Measurements from ENCODE around the gene CYTH4.

CYTH4 gene

DNA sequence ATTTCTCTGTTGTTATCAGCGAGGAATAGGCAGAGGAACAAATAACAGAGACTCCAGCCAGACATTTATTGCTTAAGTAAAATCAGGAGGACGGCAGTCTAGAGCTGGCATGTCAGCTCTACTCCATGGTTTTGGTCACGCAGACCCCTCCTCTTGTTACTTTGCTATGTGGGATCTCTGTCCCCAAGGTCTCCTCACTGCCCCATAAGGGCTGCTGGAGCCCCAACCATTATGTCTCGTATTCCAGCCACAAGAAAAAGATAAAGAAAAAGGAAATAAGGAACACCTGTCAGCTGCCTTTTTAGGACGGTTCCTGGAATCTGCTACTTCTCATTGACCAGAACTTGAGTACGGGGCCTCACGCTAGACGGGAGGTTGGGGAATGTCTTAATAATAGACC is 74.6 kb downstream of the CYTH4 start:
- Histone ChIP-seq H2AFZ (ENCODE audit: low read length) (no peak overlapping the region), H3K36me3 (replicated peaks in 1 of 2; ENCODE audit: control insufficient read depth in 2 of 2, insufficient read depth in 2 of 2, low read length in 2 of 2) (no peaks in the 10 kb centered on the region), H4K91ac (ENCODE audit: low read depth, low read length, poor library complexity) (no peak overlapping the region), H2BK5ac (ENCODE audit: low read length) (no peak overlapping the region), H3K14ac (ENCODE audit: low read length) (no peak overlapping the region), H3K27me3 (ENCODE audit: control insufficient read depth in 3 of 3, insufficient read depth in 3 of 3, low read depth in 1 of 3, low read length in 3 of 3) (peaks cover 0 to 77% (median 0%) of the 10 kb centered on the region in 3 experiments), H2BK12ac (ENCODE audit: low read length) (no peak overlapping the region), H3K4me2 (ENCODE audit: insufficient read depth, low read length, poor library complexity, severe bottlenecking) (no peak overlapping the region), H3K27ac (replicated peaks; ENCODE audit: low read length) (no peak overlapping the region), H2AK5ac (ENCODE audit: low read depth, low read length) (no peak overlapping the region), H3K23ac (ENCODE audit: low read depth, low read length, poor library complexity) (no peak overlapping the region), H3K4me1 (ENCODE audit: control insufficient read depth in 2 of 2, insufficient read depth in 1 of 2, low read depth in 1 of 2, low read length in 2 of 2) (no peaks in the 10 kb centered on the region), H3K4ac (ENCODE audit: low read length) (no peak overlapping the region), H2BK120ac (ENCODE audit: low read depth, low read length) (no peak overlapping the region), H3K9me3 (replicated peaks in 1 of 2; ENCODE audit: control insufficient read depth in 2 of 2, insufficient read depth in 1 of 2, low read depth in 1 of 2, low read length in 2 of 2) (no peaks in the 10 kb centered on the region), H3K18ac (ENCODE audit: low read length) (no peak overlapping the region), H4K8ac (ENCODE audit: low read depth, low read length) (no peak overlapping the region), H3K79me1 (ENCODE audit: low read depth, low read length) (no peaks in the 10 kb centered on the region), H2BK15ac (ENCODE audit: low read length) (no peak overlapping the region), H3K9ac (ENCODE audit: low read depth, low read length, poor library complexity) (no peak overlapping the region), H3K4me3 (ENCODE audit: low read length in 2 of 2) (no peak overlapping the region)
- DNase-seq (ENCODE audit: low spot score): no peak
- WGBS, 2 donors (ENCODE audit: extremely low coverage in 2 of 2, insufficient read length in 2 of 2, insufficient replicate concordance in 1 of 2): no CpG with 5 or more reads among the region's 8 CpGs

DNA sequence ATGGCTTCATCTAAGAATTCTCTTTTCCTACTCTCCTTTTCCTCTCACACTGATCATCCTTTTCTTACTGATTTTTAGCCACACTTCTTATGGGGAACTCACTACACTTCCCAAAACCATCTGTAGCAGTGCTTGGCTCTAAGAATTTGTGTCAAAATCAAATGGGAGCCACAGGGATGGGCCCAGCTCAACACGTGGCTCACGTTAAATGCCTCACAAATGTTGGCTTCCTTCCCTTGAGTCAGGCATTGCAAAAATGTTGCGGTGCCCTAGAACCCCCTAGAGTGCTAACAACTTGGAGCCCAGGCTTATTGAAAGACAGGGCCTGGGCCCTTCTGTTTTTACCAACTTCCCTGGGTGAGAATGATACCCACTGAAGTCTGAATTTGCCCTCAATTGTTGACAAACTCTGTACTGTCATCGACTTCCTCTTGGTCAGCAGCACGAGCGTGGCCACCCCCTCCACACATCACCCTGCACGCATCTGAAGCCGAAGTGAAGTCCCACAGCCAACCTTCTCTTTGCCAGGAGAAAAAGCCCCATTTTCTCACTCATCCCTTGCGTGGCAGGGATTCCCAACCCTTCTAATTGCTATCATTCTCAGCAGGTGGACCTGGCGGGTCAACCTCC is 75.3 kb downstream of the CYTH4 start:
- Histone ChIP-seq H3K4me3 (ENCODE audit: low read length in 2 of 2) (no peak overlapping the region), H3K4me2 (ENCODE audit: insufficient read depth, low read length, poor library complexity, severe bottlenecking) (no peak overlapping the region), H2BK120ac (ENCODE audit: low read depth, low read length) (no peak overlapping the region), H2AK5ac (ENCODE audit: low read depth, low read length) (no peak overlapping the region), H2AFZ (ENCODE audit: low read length) (no peak overlapping the region), H4K8ac (ENCODE audit: low read depth, low read length) (no peak overlapping the region), H3K27me3 (ENCODE audit: control insufficient read depth in 3 of 3, insufficient read depth in 3 of 3, low read depth in 1 of 3, low read length in 3 of 3) (peaks cover 0 to 78% (median 0%) of the 10 kb centered on the region in 3 experiments), H3K27ac (replicated peaks; ENCODE audit: low read length) (no peak overlapping the region), H3K4ac (ENCODE audit: low read length) (no peak overlapping the region), H3K18ac (ENCODE audit: low read length) (no peak overlapping the region), H3K9ac (ENCODE audit: low read depth, low read length, poor library complexity) (no peak overlapping the region), H3K36me3 (replicated peaks in 1 of 2; ENCODE audit: control insufficient read depth in 2 of 2, insufficient read depth in 2 of 2, low read length in 2 of 2) (no peaks in the 10 kb centered on the region), H3K79me1 (ENCODE audit: low read depth, low read length) (no peaks in the 10 kb centered on the region), H2BK5ac (ENCODE audit: low read length) (no peak overlapping the region), H3K4me1 (ENCODE audit: control insufficient read depth in 2 of 2, insufficient read depth in 1 of 2, low read depth in 1 of 2, low read length in 2 of 2) (no peaks in the 10 kb centered on the region), H2BK15ac (ENCODE audit: low read length) (no peak overlapping the region), H3K23ac (ENCODE audit: low read depth, low read length, poor library complexity) (no peak overlapping the region), H3K9me3 (replicated peaks in 1 of 2; ENCODE audit: control insufficient read depth in 2 of 2, insufficient read depth in 1 of 2, low read depth in 1 of 2, low read length in 2 of 2) (no peaks in the 10 kb centered on the region), H3K14ac (ENCODE audit: low read length) (no peak overlapping the region), H2BK12ac (ENCODE audit: low read length) (no peak overlapping the region), H4K91ac (ENCODE audit: low read depth, low read length, poor library complexity) (no peak overlapping the region)
- no CpG with 5 or more reads among the region's 10 CpGs for WGBS, 2 donors (ENCODE audit: extremely low coverage in 2 of 2, insufficient read length in 2 of 2, insufficient replicate concordance in 1 of 2)
- no peak for DNase-seq (ENCODE audit: low spot score)

DNA sequence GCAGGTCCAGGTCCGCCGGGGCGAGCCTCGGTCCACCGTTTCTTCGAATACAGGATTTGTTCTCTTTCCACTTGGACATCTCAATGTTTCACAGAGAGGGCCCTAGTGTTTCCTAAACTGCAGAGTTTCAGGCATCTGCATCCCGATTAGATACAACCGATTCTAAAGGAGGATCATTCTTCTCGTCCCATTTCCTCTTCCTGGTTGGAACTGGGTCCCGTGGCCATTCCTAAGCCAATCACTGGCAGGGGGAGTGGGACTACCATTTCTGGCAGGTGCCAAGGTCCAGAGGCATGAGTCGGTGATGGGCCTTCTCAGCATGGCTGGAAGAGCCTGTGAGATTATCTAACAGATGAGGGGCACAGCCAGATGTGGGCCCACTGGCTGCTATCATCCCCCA is 76.1 kb downstream of the CYTH4 start:
- H3K23ac ChIP-seq (ENCODE audit: low read depth, low read length, poor library complexity): no peak overlapping the region
- H3K4me2 ChIP-seq (ENCODE audit: insufficient read depth, low read length, poor library complexity, severe bottlenecking): no peak overlapping the region
- no peak overlapping the region for H4K8ac ChIP-seq (ENCODE audit: low read depth, low read length)
- H4K91ac ChIP-seq (ENCODE audit: low read depth, low read length, poor library complexity): no peak overlapping the region
- H3K36me3 ChIP-seq (replicated peaks in 1 of 2; ENCODE audit: control insufficient read depth in 2 of 2, insufficient read depth in 2 of 2, low read length in 2 of 2): no peaks in the 10 kb centered on the region
- no peak overlapping the region for H2AFZ ChIP-seq (ENCODE audit: low read length)
- no peak overlapping the region for H3K9ac ChIP-seq (ENCODE audit: low read depth, low read length, poor library complexity)
- no peaks in the 10 kb centered on the region for H3K4me1 ChIP-seq (ENCODE audit: control insufficient read depth in 2 of 2, insufficient read depth in 1 of 2, low read depth in 1 of 2, low read length in 2 of 2)
- H2BK12ac ChIP-seq (ENCODE audit: low read length): no peak overlapping the region
- no peak overlapping the region for H2BK120ac ChIP-seq (ENCODE audit: low read depth, low read length)
- H3K14ac ChIP-seq (ENCODE audit: low read length): no peak overlapping the region
- H3K9me3 ChIP-seq (replicated peaks in 1 of 2; ENCODE audit: control insufficient read depth in 2 of 2, insufficient read depth in 1 of 2, low read depth in 1 of 2, low read length in 2 of 2): no peaks in the 10 kb centered on the region
- H3K27ac ChIP-seq (replicated peaks; ENCODE audit: low read length): no peak overlapping the region
- H2AK5ac ChIP-seq (ENCODE audit: low read depth, low read length): no peak overlapping the region
- peaks cover 0 to 73% (median 0%) of the 10 kb centered on the region in 3 experiments for H3K27me3 ChIP-seq (ENCODE audit: control insufficient read depth in 3 of 3, insufficient read depth in 3 of 3, low read depth in 1 of 3, low read length in 3 of 3)
- no peaks in the 10 kb centered on the region for H3K79me1 ChIP-seq (ENCODE audit: low read depth, low read length)
- no peak overlapping the region for H3K18ac ChIP-seq (ENCODE audit: low read length)
- no CpG with 5 or more reads among the region's 11 CpGs for WGBS, 2 donors (ENCODE audit: extremely low coverage in 2 of 2, insufficient read length in 2 of 2, insufficient replicate concordance in 1 of 2)
- no peak overlapping the region for H3K4me3 ChIP-seq (ENCODE audit: low read length in 2 of 2)
- no peak overlapping the region for H2BK5ac ChIP-seq (ENCODE audit: low read length)
- H2BK15ac ChIP-seq (ENCODE audit: low read length): no peak overlapping the region
- DNase-seq (ENCODE audit: low spot score): no peak
- H3K4ac ChIP-seq (ENCODE audit: low read length): no peak overlapping the region

DNA sequence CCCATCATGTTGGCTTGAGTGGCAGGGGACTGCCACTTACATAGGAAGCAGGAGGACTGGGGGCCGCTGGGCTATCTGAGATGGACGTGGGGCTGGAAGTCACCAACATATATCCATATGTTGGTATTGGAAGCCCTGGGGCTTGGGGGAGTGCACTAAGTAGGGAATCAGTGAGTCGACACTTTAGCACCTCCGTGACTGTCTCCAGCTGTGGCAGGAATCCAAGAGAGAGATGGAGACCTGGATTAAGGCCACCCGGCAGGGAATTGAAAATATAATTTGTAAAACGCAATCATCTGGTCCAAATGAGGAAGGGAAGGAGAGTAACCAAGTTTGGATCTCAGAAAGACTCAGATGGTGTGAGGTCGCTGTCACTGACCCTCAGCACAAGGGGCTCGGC is 76.6 kb downstream of the CYTH4 start:
- Histone ChIP-seq H3K4me3 (ENCODE audit: low read length in 2 of 2) (no peak overlapping the region), H3K27me3 (ENCODE audit: control insufficient read depth in 3 of 3, insufficient read depth in 3 of 3, low read depth in 1 of 3, low read length in 3 of 3) (peaks cover 0 to 67% (median 0%) of the 10 kb centered on the region in 3 experiments), H3K36me3 (replicated peaks in 1 of 2; ENCODE audit: control insufficient read depth in 2 of 2, insufficient read depth in 2 of 2, low read length in 2 of 2) (no peaks in the 10 kb centered on the region), H3K27ac (replicated peaks; ENCODE audit: low read length) (no peak overlapping the region), H3K23ac (ENCODE audit: low read depth, low read length, poor library complexity) (no peak overlapping the region), H2AFZ (ENCODE audit: low read length) (no peak overlapping the region), H3K14ac (ENCODE audit: low read length) (no peak overlapping the region), H4K8ac (ENCODE audit: low read depth, low read length) (no peak overlapping the region), H3K18ac (ENCODE audit: low read length) (no peak overlapping the region), H2AK5ac (ENCODE audit: low read depth, low read length) (no peak overlapping the region), H3K4me2 (ENCODE audit: insufficient read depth, low read length, poor library complexity, severe bottlenecking) (no peak overlapping the region), H3K4me1 (ENCODE audit: control insufficient read depth in 2 of 2, insufficient read depth in 1 of 2, low read depth in 1 of 2, low read length in 2 of 2) (peaks cover 3 to 4% of the 10 kb centered on the region in 2 donors), H2BK15ac (ENCODE audit: low read length) (no peak overlapping the region), H3K4ac (ENCODE audit: low read length) (no peak overlapping the region), H4K91ac (ENCODE audit: low read depth, low read length, poor library complexity) (no peak overlapping the region), H3K9ac (ENCODE audit: low read depth, low read length, poor library complexity) (no peak overlapping the region), H3K9me3 (replicated peaks in 1 of 2; ENCODE audit: control insufficient read depth in 2 of 2, insufficient read depth in 1 of 2, low read depth in 1 of 2, low read length in 2 of 2) (no peaks in the 10 kb centered on the region), H2BK12ac (ENCODE audit: low read length) (no peak overlapping the region), H2BK120ac (ENCODE audit: low read depth, low read length) (peak overlapping the region; percentile 12), H3K79me1 (ENCODE audit: low read depth, low read length) (no peaks in the 10 kb centered on the region), H2BK5ac (ENCODE audit: low read length) (no peak overlapping the region)
- no CpG with 5 or more reads among the region's 8 CpGs for WGBS, 2 donors (ENCODE audit: extremely low coverage in 2 of 2, insufficient read length in 2 of 2, insufficient replicate concordance in 1 of 2)
- no peak for DNase-seq (ENCODE audit: low spot score)
